ENCODE results near the gene FTH1.
"Not testable (repeated sequence)": the region's sequence is repeated elsewhere in the genome, so short reads cannot be mapped to it uniquely, and the experiment has no call there.

The FTH1 gene

GRCh38 chr11:61963282-61964057, 4.0 kb downstream of the FTH1 start:
- no peak for DNase-seq (ENCODE audit: low read depth, low spot score)

GRCh38 chr11:61963016-61963281, 4.5 kb downstream of the FTH1 start:
- DNase-seq (ENCODE audit: low read depth, low spot score) = no peak

GRCh38 chr11:61962213-61963015, 5.0 kb downstream of the FTH1 start:
- no peak for DNase-seq (ENCODE audit: low read depth, low spot score)

GRCh38 chr11:61961570-61962212, 5.7 kb downstream of the FTH1 start:
- DNase-seq (ENCODE audit: low read depth, low spot score) = no peak

DNA sequence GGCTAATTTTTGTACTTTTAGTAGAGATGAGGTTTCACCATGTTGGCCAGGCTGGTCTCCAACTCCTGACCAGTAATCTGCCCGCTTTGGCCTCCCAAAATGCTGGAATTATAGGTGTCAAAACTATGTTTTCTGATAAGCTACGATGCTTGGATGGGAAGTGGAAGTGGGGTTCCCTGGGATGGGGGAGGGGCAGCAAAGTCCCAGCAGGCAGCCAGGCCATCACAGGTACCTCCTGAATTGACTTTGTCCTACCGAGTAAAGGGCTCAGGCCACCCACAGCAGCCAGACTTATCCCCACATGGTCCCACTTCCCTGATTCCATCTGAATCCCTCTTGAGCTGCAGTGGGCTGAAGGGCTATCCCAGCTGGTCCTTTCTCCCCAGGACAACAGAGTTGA, 6.9 kb downstream of the FTH1 start:
- DNase-seq (ENCODE audit: low read depth, low spot score) = no peak

- DNase-seq (ENCODE audit: low read depth, low spot score) = no peak
These were observed 7.8 kb downstream of the FTH1 start for GRCh38 chr11:61959678-61960077.

DNA sequence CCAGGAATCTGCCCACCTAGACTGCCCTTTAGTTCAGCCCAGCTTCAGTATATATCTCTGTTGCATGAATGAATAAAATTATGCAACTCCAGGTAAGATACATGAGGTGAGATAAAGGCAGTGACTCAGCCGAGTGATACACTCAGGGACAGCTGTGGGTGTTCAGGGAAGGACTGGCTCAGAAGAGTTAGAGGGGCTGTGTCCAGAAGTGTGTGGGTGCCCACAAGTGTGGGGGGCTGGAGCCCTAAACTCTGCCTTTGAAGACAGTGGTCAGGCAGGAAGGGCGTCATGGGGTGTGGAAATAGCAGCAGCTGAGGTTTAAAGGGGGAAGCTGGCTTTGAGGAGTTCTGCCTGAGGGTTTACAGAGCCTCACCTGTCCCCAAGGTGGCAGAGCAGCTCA, 8.3 kb downstream of the FTH1 start:
- no peak for DNase-seq (ENCODE audit: low read depth, low spot score)

DNA sequence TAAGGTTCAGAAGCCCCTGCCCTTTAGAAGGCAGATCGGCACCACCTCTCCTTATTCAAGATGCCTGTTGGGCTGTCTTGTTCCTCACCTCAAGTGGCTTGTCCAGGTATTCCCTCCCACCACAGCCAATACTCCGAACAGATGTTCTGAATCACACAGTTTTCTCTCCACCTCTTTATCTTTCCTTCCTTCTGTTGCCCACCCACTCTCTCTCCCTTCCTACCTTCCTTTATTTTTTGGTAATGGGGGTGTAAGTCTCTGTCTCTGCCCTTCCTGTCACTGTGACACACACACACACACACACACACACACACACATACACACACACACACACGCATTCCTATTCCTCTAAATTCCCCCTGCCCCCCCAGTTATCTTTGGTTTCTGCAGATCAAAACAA, 8.8 kb downstream of the FTH1 start:
- no peak for DNase-seq (ENCODE audit: low read depth, low spot score)

GRCh38 chr11:61957021-61957770, 10.2 kb downstream of the FTH1 start:
- DNase-seq (ENCODE audit: low read depth, low spot score) = no peak

- no peak for DNase-seq (ENCODE audit: low read depth, low spot score)
These were observed 11.0 kb downstream of the FTH1 start for GRCh38 chr11:61956191-61957020.

GRCh38 chr11:61955422-61956135, 11.9 kb downstream of the FTH1 start:
- no peak for DNase-seq (ENCODE audit: low read depth, low spot score)

DNA sequence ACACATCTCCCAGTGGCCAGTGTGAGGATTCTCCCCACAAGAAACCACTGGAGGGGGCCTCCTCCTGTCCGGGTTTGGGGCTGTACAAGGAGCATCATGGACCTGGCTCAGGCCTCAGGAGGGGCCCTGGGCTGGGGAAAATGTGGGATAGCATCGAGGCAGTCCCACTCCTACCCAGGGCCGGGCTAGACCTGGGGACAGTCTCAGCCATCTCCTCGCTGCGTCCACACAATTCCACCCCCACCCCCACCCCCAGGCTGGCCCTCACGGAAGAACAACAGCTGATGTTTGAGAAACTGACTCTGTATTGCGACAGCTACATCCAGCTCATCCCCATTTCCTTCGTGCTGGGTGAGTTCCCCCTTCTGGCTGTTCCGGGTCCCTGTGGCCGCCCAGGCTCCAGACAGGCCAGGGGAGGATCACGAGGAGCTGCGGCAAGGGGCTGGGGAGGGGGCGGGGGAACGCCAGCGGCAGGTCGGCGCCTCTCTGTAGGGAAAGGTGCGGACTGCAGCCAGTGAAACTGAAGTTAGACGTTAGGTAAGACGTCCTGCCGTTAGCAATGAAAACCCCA, 12.5 kb downstream of the FTH1 start:
- no peak for DNase-seq (ENCODE audit: low read depth, low spot score)

- DNase-seq (ENCODE audit: low read depth, low spot score) = no peak
These were observed 13.2 kb downstream of the FTH1 start for GRCh38 chr11:61954106-61954850.

GRCh38 chr11:61953632-61954031, 13.8 kb downstream of the FTH1 start:
- DNase-seq (ENCODE audit: low read depth, low spot score) = not testable (repeated sequence)

DNA sequence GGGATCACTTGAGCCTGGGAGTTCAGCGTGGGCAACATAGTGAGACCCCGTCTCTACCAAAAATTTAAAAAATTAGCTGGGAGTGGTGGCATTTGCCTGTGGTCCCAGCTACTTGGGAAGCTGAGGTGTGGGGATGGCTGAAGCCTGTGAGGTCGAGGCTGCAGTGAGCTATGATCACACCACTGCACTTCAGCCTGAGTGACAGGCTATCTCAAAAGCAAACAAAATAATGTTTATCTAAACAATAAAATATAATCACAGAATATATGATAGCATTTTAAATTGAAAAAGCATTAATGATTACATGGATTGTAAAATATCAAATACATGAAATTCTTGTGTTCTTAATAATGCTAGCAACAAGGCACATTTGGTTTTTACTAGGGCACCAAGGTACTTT, 14.6 kb downstream of the FTH1 start:
- no peak for DNase-seq (ENCODE audit: low read depth, low spot score)

- DNase-seq (ENCODE audit: low read depth, low spot score) = no peak
These were observed 15.8 kb downstream of the FTH1 start for GRCh38 chr11:61951484-61952135.

GRCh38 chr11:61950035-61950547, 17.3 kb downstream of the FTH1 start, which contains the start of gene BEST1:
Gene BEST1, plus strand, starts transcription at chr11:61950351. Its CDS starts 1,456 bp downstream, at chr11:61951807.
- no peak for DNase-seq (ENCODE audit: low read depth, low spot score)

DNA sequence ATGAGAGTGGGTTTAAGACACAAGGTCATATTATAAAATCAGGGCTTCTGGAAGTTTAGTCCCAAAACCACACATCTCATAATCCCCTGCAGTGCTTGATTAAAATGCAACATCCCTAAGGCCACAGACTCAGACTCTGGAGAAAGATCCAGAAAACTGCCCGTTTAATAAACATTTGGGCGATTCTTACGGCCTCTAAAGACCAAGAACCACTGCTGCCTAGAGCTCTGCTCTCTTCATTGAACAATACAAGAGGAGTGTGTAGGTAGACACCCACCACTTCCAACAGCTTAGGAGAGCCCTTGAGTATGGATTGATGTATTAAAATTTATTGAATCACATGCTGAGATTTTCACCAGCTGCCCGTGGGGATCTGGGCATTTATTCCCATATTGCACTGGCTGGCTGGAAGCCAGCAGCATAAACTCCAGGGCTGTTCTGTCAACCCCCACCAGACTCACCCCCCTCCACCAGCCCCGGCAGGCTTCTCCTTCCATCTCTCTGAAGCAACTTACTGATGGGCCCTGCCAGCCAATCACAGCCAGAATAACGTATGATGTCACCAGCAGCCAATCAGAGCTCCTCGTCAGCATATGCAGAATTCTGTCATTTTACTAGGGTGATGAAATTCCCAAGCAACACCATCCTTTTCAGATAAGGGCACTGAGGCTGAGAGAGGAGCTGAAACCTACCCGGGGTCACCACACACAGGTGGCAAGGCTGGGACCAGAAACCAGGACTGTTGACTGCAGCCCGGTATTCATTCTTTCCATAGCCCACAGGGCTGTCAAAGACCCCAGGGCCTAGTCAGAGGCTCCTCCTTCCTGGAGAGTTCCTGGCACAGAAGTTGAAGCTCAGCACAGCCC, 18.0 kb downstream of the FTH1 start:
- no peak for DNase-seq (ENCODE audit: low read depth, low spot score)

All from smooth muscle cell of the brain vasculature (primary cell).